ENCODE results near the gene DCUN1D1. TPM values are rescaled to one million over a fixed set of nuclear protein-coding genes. Genes with fewer than 3 reads are reported as not detected.
A peak's percentile ranks its signal among the peaks of the same experiment; 100 is the strongest.

Gene DCUN1D1
- total and polyA plus RNA-seq, 2 donors, result 13.7 to 20.7 TPM

DNA sequence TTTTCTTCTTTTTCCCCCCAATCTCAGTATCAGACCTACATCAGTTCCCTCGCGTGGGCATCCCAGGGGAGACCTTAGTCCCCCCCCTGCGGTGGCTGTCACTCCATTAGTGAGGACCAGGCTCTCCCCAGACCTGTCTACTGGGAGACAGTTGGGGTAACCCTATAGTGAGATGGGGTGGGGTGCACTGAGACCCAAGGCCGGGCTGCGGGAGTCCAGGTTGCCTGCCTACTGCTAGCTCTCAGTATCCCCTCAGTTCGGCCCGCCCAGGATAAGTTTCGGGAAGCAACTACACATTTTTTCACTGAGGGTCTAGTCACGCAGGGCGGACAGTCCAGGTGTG lies 671 bp upstream of the DCUN1D1 start:
- no peaks in the 10 kb centered on the region for H3K36me3 ChIP-seq (ENCODE audit: control insufficient read depth in 2 of 2, insufficient read depth in 2 of 2, low read length in 1 of 2)
- H3K4me3 ChIP-seq (ENCODE audit: low read length in 2 of 2), result peak overlapping the region; percentile 63 to 96
- WGBS, result 75% methylated on average over 10 of the region's 10 CpGs
- no peak for DNase-seq (ENCODE audit: low read depth in 6 of 9, low spot score in 9 of 9)
- H3K27me3 ChIP-seq (ENCODE audit: control insufficient read depth in 2 of 2, insufficient read depth in 1 of 2, low read length in 1 of 2), result no peaks in the 10 kb centered on the region
- H3K4me1 ChIP-seq (ENCODE audit: control insufficient read depth in 2 of 2, insufficient read depth in 2 of 2, low read length in 2 of 2), result peaks cover 9 to 19% of the 10 kb centered on the region in 2 donors
- H3K27ac ChIP-seq (ENCODE audit: low read depth in 1 of 2, low read length in 1 of 2), result peak overlapping the region; percentile 10 to 80
- H3K9me3 ChIP-seq (ENCODE audit: control insufficient read depth in 2 of 2, insufficient read depth in 1 of 2, low read length in 1 of 2), result no peaks in the 10 kb centered on the region

DNA sequence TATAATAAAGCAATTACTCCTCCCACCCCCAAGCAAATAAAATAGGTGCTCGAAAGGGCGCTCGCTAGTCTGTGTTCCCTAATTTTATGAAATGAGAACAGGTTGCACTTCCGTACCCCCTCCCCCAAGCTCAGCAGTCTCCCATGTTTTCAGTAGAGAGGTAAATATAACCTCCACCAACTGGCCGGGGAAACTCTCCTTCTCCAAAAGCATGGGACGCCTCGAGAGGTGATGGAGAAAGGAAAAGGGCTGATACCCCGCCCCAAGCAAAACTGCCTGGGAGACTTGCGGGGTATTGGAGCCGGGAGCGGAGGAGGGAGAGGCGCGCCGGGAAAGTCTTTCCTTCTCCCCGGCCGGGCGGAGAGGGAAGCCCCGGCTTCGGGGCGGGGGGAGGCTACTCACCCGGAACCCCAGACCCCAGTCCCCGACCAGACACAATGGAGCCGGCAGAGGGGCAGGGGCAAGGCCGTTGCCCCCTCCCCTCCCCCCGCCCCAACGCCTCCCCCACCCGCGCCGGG lies 605 bp downstream of the DCUN1D1 start:
- Histone ChIP-seq H3K4me1 (ENCODE audit: control insufficient read depth in 2 of 2, insufficient read depth in 2 of 2, low read length in 2 of 2) (peaks cover 9 to 19% of the 10 kb centered on the region in 2 donors), H3K4me3 (ENCODE audit: low read length in 2 of 2) (peak overlapping the region; percentile 71 to 96), H3K27me3 (ENCODE audit: control insufficient read depth in 2 of 2, insufficient read depth in 1 of 2, low read length in 1 of 2) (no peaks in the 10 kb centered on the region), H3K27ac (ENCODE audit: low read depth in 1 of 2, low read length in 1 of 2) (peak overlapping the region in 1 of 2 donors; percentile 52), H3K9me3 (ENCODE audit: control insufficient read depth in 2 of 2, insufficient read depth in 1 of 2, low read length in 1 of 2) (no peaks in the 10 kb centered on the region), H3K36me3 (ENCODE audit: control insufficient read depth in 2 of 2, insufficient read depth in 2 of 2, low read length in 1 of 2) (no peaks in the 10 kb centered on the region)
- under 1% methylated on average over 29 of the region's 29 CpGs for WGBS
- peak in 5 of 9 donors; percentile 26 to 68 (median 41) for DNase-seq (ENCODE audit: low read depth in 6 of 9, low spot score in 9 of 9)

DNA sequence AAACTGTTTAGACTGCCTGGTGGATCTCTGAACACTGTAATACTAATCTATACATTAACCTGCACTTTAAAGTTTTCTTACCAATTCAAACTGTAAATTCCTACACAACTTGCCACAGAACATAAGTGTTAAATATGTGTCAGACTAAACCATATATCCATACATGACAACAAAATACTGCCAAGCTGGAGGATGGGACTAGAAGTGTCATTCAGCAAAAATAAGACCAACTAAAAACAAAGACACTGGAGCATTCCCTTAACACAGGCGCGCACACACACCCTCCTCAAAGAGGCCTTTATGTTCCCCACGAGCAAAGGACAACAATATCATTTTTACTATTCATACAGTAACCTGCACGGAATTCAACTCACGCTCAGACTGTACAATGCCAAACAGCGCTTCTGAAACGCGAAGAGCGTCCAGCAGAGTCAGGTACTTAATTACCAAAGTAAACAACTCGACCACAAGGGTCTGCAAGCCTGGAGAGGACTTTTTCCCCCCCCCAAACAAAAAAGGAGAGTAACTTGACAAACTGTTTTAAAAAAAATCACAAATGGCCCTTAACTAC lies 1.1 kb downstream of the DCUN1D1 start:
- Histone ChIP-seq H3K27ac (ENCODE audit: low read depth in 1 of 2, low read length in 1 of 2) (peak overlapping the region in 1 of 2 donors; percentile 52), H3K36me3 (ENCODE audit: control insufficient read depth in 2 of 2, insufficient read depth in 2 of 2, low read length in 1 of 2) (no peaks in the 10 kb centered on the region), H3K9me3 (ENCODE audit: control insufficient read depth in 2 of 2, insufficient read depth in 1 of 2, low read length in 1 of 2) (no peaks in the 10 kb centered on the region), H3K27me3 (ENCODE audit: control insufficient read depth in 2 of 2, insufficient read depth in 1 of 2, low read length in 1 of 2) (no peaks in the 10 kb centered on the region), H3K4me1 (ENCODE audit: control insufficient read depth in 2 of 2, insufficient read depth in 2 of 2, low read length in 2 of 2) (peaks cover 9 to 19% of the 10 kb centered on the region in 2 donors), H3K4me3 (ENCODE audit: low read length in 2 of 2) (peak overlapping the region; percentile 71 to 96)
- peak in 4 of 9 donors; percentile 8 to 40 (median 22) for DNase-seq (ENCODE audit: low read depth in 6 of 9, low spot score in 9 of 9)
- WGBS, result 8% methylated on average over 10 of the region's 10 CpGs

DNA sequence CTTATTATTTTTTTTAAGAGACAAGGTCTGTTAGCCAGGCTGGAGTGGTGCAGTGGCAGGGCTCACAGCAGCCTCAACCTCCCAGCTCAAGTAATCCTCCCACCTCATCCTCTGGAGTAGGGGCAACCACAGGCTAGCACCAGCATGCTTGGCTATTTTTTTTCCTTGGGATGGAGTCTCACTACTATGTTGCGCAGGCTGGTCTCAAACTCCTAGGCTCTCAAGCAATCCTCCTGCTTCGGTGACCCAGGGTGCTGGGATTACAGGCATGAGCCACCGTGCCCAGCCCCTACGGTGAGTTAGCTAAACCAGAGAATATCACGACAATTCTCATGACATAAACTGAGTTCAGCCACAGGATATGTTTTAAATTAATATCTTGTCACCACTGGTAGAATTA lies 2.0 kb downstream of the DCUN1D1 start:
- WGBS, result 94% methylated on average over 5 of the region's 5 CpGs
- Histone ChIP-seq H3K27ac (ENCODE audit: low read depth in 1 of 2, low read length in 1 of 2) (no peak overlapping the region), H3K4me1 (ENCODE audit: control insufficient read depth in 2 of 2, insufficient read depth in 2 of 2, low read length in 2 of 2) (peaks cover 9 to 19% of the 10 kb centered on the region in 2 donors), H3K27me3 (ENCODE audit: control insufficient read depth in 2 of 2, insufficient read depth in 1 of 2, low read length in 1 of 2) (no peaks in the 10 kb centered on the region), H3K9me3 (ENCODE audit: control insufficient read depth in 2 of 2, insufficient read depth in 1 of 2, low read length in 1 of 2) (no peaks in the 10 kb centered on the region), H3K36me3 (ENCODE audit: control insufficient read depth in 2 of 2, insufficient read depth in 2 of 2, low read length in 1 of 2) (no peaks in the 10 kb centered on the region), H3K4me3 (ENCODE audit: low read length in 2 of 2) (no peak overlapping the region)
- DNase-seq (ENCODE audit: low read depth in 6 of 9, low spot score in 9 of 9), result no peak

DNA sequence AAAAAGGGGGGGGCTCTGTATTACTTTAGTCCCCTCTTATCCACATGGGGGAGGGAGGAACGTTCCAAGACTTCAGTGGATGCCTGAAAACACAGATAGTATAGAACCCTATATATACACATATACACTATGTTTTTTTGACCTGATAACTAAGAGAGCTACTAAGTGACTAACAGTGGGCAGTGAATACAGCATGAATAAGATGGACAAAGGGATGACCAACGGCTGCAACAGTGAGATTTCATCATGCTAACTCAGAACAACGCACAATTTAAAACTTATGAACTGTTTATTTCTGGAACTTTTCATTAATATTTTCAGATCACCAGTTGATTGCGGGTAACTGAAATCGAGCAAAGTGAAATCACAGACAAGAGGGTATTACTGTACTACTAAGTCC lies 7.3 kb downstream of the DCUN1D1 start:
- H3K36me3 ChIP-seq (ENCODE audit: control insufficient read depth in 2 of 2, insufficient read depth in 2 of 2, low read length in 1 of 2), result no peaks in the 10 kb centered on the region
- peaks cover 0 to 1% of the 10 kb centered on the region in 2 donors for H3K4me1 ChIP-seq (ENCODE audit: control insufficient read depth in 2 of 2, insufficient read depth in 2 of 2, low read length in 2 of 2)
- H3K27ac ChIP-seq (ENCODE audit: low read depth in 1 of 2, low read length in 1 of 2), result no peak overlapping the region
- H3K9me3 ChIP-seq (ENCODE audit: control insufficient read depth in 2 of 2, insufficient read depth in 1 of 2, low read length in 1 of 2), result no peaks in the 10 kb centered on the region
- 99% methylated on average over 5 of the region's 5 CpGs for WGBS
- H3K4me3 ChIP-seq (ENCODE audit: low read length in 2 of 2), result no peak overlapping the region
- no peaks in the 10 kb centered on the region for H3K27me3 ChIP-seq (ENCODE audit: control insufficient read depth in 2 of 2, insufficient read depth in 1 of 2, low read length in 1 of 2)
- DNase-seq (ENCODE audit: low read depth in 6 of 9, low spot score in 9 of 9), result no peak

DNA sequence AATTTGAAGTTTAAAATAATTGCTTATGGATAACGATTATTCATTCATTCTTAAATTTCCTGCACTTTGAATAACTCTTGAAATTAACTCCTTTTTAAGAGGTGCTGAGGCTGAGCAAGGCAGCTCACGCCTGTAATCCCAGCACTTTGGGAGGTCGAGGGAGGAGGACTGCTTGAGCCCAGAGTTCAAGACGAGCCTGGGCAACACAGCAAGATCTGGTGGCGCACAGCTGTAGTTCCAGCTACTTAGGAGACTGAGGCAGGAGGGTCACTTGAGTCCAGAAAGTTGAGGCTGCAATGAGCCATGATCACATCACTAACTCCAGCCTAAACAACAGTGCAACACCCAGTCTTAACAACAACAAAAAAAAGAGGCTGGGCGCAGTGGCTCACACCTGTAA lies 8.0 kb downstream of the DCUN1D1 start:
- Histone ChIP-seq H3K4me1 (ENCODE audit: control insufficient read depth in 2 of 2, insufficient read depth in 2 of 2, low read length in 2 of 2) (peaks cover 0 to 4% of the 10 kb centered on the region in 2 donors), H3K27ac (ENCODE audit: low read depth in 1 of 2, low read length in 1 of 2) (no peak overlapping the region), H3K27me3 (ENCODE audit: control insufficient read depth in 2 of 2, insufficient read depth in 1 of 2, low read length in 1 of 2) (no peaks in the 10 kb centered on the region), H3K9me3 (ENCODE audit: control insufficient read depth in 2 of 2, insufficient read depth in 1 of 2, low read length in 1 of 2) (no peaks in the 10 kb centered on the region), H3K36me3 (ENCODE audit: control insufficient read depth in 2 of 2, insufficient read depth in 2 of 2, low read length in 1 of 2) (no peaks in the 10 kb centered on the region), H3K4me3 (ENCODE audit: low read length in 2 of 2) (no peak overlapping the region)
- no peak for DNase-seq (ENCODE audit: low read depth in 6 of 9, low spot score in 9 of 9)
- whole genome bisulfite sequencing, result 97% methylated on average over 6 of the region's 6 CpGs

DNA sequence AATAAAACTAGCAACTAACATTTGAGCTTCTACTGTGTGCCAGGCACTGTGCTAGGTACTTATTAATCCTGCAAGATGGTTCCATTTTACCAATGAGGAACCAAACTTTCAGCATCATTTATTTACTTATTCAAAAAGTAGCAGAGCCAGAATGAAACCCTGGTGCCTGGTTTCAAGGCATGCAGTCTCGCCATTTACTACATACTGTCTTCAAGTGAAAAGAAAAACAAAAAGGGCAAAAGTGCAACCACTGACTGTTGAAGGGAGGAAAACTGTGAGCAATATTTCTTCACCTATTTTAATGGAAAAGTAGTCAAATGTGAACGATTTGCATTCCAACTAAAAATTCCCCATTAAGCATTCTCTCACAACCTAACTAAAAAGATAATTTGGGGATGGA lies 8.7 kb downstream of the DCUN1D1 start:
- WGBS, result 92% methylated on average over 2 of the region's 2 CpGs
- Histone ChIP-seq H3K4me1 (ENCODE audit: control insufficient read depth in 2 of 2, insufficient read depth in 2 of 2, low read length in 2 of 2) (peaks cover 0 to 4% of the 10 kb centered on the region in 2 donors), H3K9me3 (ENCODE audit: control insufficient read depth in 2 of 2, insufficient read depth in 1 of 2, low read length in 1 of 2) (no peaks in the 10 kb centered on the region)

DNA sequence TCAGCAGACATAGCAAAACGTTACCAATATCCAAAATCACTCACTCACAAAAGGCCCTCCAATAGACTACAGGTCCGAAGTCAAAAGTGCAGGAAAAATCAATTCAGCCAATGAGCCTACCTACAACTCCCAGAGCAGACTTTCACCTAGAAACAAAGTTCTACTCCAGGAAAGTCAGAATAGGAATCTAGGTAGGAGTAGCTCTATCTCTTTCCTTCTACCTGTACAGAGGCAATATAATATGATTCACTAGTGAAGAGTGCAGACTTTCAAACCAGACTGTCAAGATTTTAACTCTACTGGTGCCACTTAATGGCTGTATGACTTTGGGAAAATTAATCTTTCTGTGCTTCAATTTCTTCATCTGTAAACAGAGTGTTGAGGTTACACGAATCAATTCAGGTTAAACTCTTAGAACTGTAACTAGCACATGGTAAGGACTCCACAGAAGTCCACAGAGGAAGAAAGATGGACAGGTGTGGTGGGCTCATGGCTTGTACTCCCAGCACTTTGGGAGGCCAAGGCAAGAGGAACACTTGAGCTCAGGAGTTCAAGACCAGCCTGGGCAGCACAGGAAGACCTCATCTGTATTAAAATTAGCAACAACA lies 9.4 kb downstream of the DCUN1D1 start:
- no peaks in the 10 kb centered on the region for H3K27me3 ChIP-seq (ENCODE audit: control insufficient read depth in 2 of 2, insufficient read depth in 1 of 2, low read length in 1 of 2)
- no peak overlapping the region for H3K27ac ChIP-seq (ENCODE audit: low read depth in 1 of 2, low read length in 1 of 2)
- 97% methylated on average over 3 of the region's 3 CpGs for WGBS
- peaks cover 0 to 4% of the 10 kb centered on the region in 2 donors for H3K4me1 ChIP-seq (ENCODE audit: control insufficient read depth in 2 of 2, insufficient read depth in 2 of 2, low read length in 2 of 2)
- no peaks in the 10 kb centered on the region for H3K36me3 ChIP-seq (ENCODE audit: control insufficient read depth in 2 of 2, insufficient read depth in 2 of 2, low read length in 1 of 2)
- no peaks in the 10 kb centered on the region for H3K9me3 ChIP-seq (ENCODE audit: control insufficient read depth in 2 of 2, insufficient read depth in 1 of 2, low read length in 1 of 2)
- no peak for DNase-seq (ENCODE audit: low read depth in 6 of 9, low spot score in 9 of 9)
- no peak overlapping the region for H3K4me3 ChIP-seq (ENCODE audit: low read length in 2 of 2)

More for the DNA sequence above, 8.7 kb downstream of the DCUN1D1 start:
- H3K27me3 ChIP-seq (ENCODE audit: control insufficient read depth in 2 of 2, insufficient read depth in 1 of 2, low read length in 1 of 2), result no peaks in the 10 kb centered on the region
- no peak overlapping the region for H3K27ac ChIP-seq (ENCODE audit: low read depth in 1 of 2, low read length in 1 of 2)
- no peaks in the 10 kb centered on the region for H3K36me3 ChIP-seq (ENCODE audit: control insufficient read depth in 2 of 2, insufficient read depth in 2 of 2, low read length in 1 of 2)
- DNase-seq (ENCODE audit: low read depth in 6 of 9, low spot score in 9 of 9), result no peak
- H3K4me3 ChIP-seq (ENCODE audit: low read length in 2 of 2), result no peak overlapping the region

DNA sequence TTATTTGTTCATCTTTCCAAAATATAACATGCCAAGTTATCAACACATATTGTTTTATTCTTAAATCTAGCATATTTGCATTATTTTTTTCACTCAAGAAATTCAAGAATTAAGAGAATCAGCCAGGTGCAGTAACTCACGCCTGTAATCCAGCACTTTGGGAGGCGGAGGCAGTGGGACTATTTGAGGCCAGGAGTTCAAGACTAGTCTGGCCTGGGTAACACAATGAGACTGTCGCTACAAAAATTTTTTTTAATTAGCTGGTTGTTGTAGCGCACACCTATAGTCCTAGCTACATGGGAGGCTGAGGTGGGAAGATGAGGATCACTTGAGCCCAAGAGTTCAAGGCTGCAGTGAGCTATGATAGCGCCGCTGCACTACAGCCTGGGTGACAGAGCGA lies 10.5 kb downstream of the DCUN1D1 start:
- WGBS, result 91% methylated on average over 7 of the region's 7 CpGs
- H3K4me3 ChIP-seq (ENCODE audit: low read length in 2 of 2), result no peak overlapping the region
- DNase-seq (ENCODE audit: low read depth in 6 of 9, low spot score in 9 of 9), result no peak
- no peaks in the 10 kb centered on the region for H3K27me3 ChIP-seq (ENCODE audit: control insufficient read depth in 2 of 2, insufficient read depth in 1 of 2, low read length in 1 of 2)
- no peaks in the 10 kb centered on the region for H3K36me3 ChIP-seq (ENCODE audit: control insufficient read depth in 2 of 2, insufficient read depth in 2 of 2, low read length in 1 of 2)
- no peak overlapping the region for H3K27ac ChIP-seq (ENCODE audit: low read depth in 1 of 2, low read length in 1 of 2)
- no peaks in the 10 kb centered on the region for H3K9me3 ChIP-seq (ENCODE audit: control insufficient read depth in 2 of 2, insufficient read depth in 1 of 2, low read length in 1 of 2)
- H3K4me1 ChIP-seq (ENCODE audit: control insufficient read depth in 2 of 2, insufficient read depth in 2 of 2, low read length in 2 of 2), result peaks cover 0 to 4% of the 10 kb centered on the region in 2 donors
